HuH-7 (cell line): ENCODE data around the gene PAPOLA.
A peak's percentile ranks its signal among the peaks of the same experiment; 100 is the strongest.
"Not testable (repeated sequence)": the region's sequence is repeated elsewhere in the genome, so short reads cannot be mapped to it uniquely, and the experiment has no call there.

Experiments
- DNase-seq: peaks from one replicate; pipeline ENCODE4 v3.0.0; 2011; ENCODE audit warnings: low spot score

The PAPOLA gene

GRCh38 chr14:96501740-96502620 is at the start of gene PAPOLA:
TSS of gene PAPOLA (plus strand) at chr14:96502382. CDS start at chr14:96502593, 211 bp downstream.
- peak; percentile 81 for DNase-seq

DNA sequence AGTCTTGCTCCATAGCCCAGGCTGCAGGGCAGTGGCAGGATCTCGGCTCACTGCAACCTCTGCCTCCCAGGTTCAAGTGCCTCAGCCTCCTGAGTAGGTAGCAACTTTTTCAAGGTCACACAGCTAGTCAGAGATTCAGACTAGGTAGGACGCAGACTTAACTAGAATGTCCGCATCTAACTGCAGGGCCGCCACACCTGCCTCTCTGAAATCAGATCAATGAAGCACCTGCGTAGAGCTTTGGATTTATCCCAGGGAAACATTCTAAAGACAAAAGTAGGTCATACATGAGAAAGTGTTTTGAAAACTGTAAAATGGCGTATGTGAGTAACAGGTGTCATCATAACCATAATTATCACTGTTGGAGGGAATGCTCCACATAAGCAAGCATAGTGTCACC is 49.5 kb upstream of the PAPOLA start:
- no peak for DNase-seq

DNA sequence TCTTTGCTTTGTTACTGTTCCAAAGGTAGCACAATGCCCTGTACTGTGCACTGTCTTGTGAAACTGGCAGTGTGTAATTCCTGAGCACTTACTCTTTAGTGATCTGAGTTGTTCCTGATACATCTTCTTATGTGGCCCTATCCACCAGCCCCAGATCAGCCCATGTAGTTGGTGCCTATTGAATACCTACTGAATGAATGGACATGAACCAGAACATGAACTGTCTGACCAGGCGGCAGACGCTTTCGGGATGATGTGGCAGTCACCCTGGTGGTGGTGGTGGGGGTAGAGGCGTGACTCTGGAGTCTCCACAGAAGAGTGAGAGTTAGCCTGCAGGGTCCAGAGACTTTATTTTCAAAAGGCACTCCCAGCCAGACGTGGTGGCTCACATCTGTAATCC is 46.6 kb upstream of the PAPOLA start:
- DNase-seq, result no peak

DNA sequence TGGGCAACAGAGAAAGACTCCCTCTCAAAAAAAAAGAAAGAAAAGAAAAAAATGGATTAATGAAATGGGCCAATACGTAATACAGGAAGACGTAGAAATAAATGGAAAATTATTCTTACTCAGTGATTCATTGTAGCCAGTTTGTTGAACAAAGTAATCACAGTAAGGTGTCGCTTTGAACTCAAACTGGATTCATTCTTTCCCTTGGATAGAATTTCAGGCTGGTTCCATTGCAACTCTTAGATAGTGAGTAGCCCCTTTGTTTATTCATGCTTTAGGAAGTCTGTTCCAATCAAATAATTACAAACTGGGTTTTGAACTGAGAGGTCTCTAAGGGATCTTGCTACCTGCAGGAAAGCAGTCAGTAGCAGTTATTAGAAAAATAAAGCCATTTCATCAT is 42.3 kb upstream of the PAPOLA start:
- no peak for DNase-seq

DNA sequence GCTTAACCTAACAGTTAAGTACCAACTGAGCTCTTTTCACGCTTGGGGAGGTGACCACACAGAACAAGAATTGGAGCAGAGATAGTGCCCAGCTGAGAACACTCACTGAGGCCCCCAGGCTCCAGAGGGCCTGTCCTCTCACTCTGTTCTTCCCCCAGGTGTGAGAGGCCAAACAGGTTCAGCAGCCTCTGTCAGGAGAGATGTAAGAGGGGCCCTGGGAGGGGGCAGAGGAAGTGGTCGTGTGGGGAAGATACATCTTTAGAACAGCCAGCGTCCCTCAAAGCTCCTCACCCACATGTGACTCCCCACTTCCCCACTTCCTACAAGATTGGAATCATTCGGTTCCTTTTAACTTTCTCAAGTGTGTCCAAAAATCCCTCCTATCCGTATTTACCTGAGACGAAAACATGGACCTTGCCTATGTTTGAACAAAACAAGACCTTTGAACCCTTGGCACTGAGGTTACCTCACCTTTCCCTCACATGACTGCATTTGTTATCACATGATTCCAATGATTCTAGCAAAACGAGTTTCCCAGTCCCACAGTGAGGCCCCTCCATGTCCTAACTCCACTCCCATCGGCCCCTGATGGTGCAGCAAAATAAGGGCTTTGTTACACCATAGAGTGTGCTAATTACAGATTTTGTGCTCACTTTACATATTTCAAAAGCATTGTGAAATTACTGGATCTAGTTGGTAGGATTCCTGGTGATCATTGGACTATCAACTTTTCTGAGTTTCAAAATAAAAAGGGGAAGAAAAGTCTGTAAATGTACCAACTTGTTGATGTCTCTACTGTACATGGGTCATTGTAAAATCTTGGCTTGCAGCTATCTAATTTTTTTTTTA is 40.0 kb upstream of the PAPOLA start:
- DNase-seq, result peak; percentile 66

DNA sequence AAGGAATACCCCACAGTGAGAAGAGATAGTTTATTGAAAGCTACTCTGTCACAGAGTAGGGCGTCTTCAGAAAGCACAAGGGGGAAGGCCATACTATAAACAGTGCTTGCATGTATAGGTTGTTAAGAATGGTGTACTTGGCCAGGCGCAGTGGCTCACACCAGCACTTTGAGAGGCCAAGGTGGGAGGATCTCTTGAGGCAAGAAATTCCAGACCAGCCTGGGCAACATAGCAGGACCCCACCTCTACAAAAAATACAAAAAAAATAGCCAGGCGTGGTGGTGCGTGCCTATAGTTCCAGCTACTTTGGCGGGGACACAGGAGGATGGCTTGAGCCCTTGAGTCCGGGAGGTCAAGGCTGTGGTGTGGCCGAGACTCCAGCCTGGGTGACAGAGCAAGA is 38.0 kb upstream of the PAPOLA start:
- DNase-seq, result no peak

- DNase-seq, result no peak
Observed at GRCh38 chr14:96466918-96467317, 35.3 kb upstream of the PAPOLA start.

DNA sequence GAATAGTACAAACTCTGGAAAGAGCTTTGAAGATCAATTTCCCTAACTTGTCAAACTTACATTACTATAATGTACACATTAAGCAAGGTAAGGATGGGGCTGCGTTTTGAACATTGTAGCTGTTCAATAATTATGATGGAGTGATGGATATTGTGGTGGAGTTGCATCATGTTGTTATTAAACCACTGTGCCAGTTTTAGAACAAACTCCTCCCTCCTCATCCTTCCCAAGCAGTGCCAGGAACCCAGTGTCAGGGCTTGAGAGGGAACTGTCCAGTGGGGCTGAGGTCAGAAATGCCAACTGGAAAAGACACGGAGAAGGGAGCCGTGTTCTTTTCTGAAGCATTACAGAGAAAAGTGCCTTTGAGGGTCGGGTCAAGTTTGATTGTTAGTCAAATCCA is 31.9 kb upstream of the PAPOLA start:
- no peak for DNase-seq

GRCh38 chr14:96470967-96471366 is 31.2 kb upstream of the PAPOLA start:
- DNase-seq, result not testable (repeated sequence)

DNA sequence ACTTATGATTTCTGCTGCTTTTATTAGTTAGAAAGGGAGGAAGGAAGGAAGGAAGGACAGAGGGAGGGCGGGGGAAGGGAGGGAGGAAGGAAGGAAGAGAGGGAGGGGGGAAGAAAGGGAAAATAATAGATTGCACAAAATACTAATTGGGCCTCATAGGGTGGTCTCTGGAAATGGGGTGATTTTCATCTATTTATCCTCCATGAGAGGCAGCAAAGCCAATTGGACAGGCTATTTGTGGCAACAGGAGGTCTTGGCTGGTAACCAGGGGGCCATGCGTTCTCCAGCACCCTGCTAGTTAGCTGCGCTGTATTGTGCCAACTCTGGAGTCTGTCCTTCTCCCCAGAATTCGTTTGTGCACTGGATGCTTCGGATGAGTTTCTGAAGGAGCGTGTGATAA is 24.1 kb upstream of the PAPOLA start:
- DNase-seq, result no peak

- DNase-seq, result no peak
Observed at GRCh38 chr14:96479435-96480146, 22.6 kb upstream of the PAPOLA start.

- no peak for DNase-seq
Observed at GRCh38 chr14:96481731-96482314, 20.4 kb upstream of the PAPOLA start.

GRCh38 chr14:96482986-96483385 is 19.2 kb upstream of the PAPOLA start:
- DNase-seq, result no peak

DNA sequence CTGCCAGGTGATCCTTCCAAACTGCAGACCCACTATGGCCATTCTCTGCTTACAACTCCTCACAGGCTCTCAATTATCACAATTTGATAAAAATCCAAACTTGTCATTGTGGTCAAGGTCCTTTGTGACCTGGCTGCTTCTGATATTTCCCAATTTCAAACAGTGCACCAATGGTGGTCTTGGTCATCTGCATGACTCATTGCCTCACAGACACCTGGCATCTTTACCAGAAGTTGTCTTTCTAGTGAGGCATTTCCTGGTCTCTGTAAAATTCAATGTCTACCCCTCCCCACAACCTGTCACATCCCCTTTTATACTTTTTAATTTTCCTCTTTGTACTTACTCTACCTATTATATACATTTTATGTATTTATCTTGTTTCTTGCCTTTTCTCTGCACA is 17.8 kb upstream of the PAPOLA start:
- DNase-seq, result no peak

DNA sequence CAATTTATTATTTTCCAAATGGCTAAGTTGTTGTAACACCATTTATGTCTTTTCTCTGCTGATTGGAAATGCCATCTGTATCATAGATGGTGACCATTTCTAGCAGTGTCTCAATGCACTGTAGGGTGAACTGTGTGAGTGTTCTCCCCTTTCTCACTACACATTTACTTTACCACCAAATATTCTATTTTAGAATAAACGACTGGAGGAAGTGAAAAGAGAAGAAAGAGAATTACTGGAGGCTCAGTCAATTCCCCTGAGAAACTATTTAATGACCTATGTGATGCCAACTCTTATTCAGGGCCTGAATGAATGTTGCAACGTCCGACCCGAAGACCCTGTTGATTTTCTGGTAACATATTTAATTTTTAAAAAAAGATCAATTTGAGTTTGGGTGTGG is 15.5 kb upstream of the PAPOLA start:
- no peak for DNase-seq

DNA sequence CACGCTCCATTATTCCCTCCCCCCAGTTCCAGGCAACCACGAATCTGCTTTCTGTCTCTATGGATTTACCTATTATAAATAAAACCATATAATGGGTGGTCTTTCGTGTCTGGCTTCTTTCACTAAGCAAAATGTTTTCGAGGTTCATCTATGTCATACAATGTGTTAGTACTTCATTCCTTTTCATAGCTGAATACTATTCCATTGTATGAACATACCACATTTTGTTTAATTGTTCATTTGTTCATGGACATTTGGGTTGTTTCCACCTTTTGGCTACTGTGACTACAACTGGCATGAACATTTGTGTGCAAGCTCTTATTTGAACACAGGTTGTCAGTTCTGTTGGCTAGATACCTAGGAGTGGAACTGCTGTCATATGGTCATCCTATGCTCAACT is 12.9 kb upstream of the PAPOLA start:
- no peak for DNase-seq

GRCh38 chr14:96493178-96493577 is 9.0 kb upstream of the PAPOLA start:
- no peak for DNase-seq

DNA sequence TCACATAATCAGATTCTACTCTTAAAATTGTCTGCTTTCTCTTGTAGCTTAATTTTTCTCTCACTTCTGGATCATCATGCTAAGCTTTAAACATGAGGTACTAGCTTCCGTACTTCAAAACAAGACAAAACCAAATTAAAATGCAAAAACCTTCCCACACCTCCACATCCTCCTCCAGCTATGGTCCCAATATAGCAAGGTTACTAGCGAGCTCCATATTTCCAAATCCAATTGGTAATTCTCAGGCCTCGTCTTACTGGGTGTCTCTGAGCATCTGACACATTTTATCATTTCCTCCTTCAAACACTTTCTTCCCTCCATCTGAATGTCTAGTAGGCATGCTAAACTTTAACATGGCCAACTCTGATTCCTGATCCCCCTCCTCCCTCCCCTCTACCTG is 7.9 kb upstream of the PAPOLA start:
- DNase-seq, result no peak

DNA sequence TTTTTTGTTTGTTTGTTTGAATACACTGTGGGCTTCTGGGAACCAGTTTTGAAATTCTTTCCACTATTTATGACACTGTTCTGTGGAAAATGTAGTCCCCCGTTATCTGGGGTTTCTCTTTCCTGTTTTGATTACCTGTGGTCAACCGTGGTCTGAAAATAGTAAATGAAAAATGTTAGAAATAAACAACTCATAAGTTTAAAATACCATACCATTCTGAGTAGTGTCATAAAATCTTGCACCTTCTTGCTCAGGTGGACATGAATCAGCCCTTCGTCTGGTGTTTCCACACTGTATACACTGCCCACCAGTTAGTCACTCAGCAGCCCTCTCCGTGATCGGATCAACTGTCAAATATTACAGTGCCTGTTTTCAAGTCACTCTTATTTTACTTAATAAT is 5.1 kb upstream of the PAPOLA start:
- no peak for DNase-seq

DNA sequence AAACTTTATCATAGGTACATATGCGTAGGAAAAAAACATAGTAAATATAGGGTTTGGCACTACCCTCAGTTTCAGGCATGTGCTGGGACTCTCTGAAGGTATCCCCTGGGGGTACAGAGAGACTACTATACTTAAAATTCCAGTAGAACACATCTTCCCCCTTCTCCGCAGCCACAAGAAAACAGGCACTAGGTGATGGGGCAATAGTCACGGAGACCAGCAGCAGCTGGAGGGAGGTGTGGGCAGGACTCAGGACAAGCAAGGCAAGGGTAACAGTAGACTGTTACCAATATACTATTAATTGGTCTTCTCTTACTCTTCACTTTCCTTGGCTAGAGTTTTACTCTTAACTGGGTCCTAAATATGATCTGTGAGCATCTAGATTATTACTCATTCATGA is 4.6 kb upstream of the PAPOLA start:
- no peak for DNase-seq

GRCh38 chr14:96501217-96501739 is 904 bp upstream of the PAPOLA start:
- no peak for DNase-seq
